Esophagus muscularis mucosa (tissue), 3 donors: Measurements from ENCODE around the gene FLT4.

ENCODE experiments used
- CTCF ChIP-seq, 3 experiments: fragments of 200-600 bp in 2 of 3; fragments of 450-650 bp in 1 of 3; sonication (generic) in 2 of 3; IDR thresholded peaks; one replicate each; pipeline ENCODE4 v1.5.1; 2017 to 2019; ENCODE audit warnings: antibody characterized with exemption in 3 of 3, mild to moderate bottlenecking in 2 of 3, moderate library complexity in 1 of 3
- POLR2A ChIP-seq: fragments of 450-650 bp; IDR thresholded peaks from one replicate; pipeline ENCODE4 v1.6.1; 2017; ENCODE audit warnings: antibody characterized with exemption, moderate library complexity, mild to moderate bottlenecking, low read depth
- POLR2AphosphoS5 ChIP-seq, 2 donors: sonication (generic); formaldehyde crosslinking; IDR thresholded peaks; one replicate each; pipeline ENCODE4 v1.6.1; 2017; ENCODE audit warnings: antibody characterized with exemption in 2 of 2

- no peak for TF ChIP-seq CTCF (IDR thresholded peaks at IDR 0.05)
- TF ChIP-seq POLR2A = no peak
- TF ChIP-seq POLR2AphosphoS5 (IDR thresholded peaks at IDR 0.05) = no peak
Measured at GRCh38 chr5:180642779-180643178, 6.6 kb downstream of the FLT4 start.
